Adipocyte (in vitro differentiated cells): ENCODE results near the gene ZNF106.

Source experiments
- DNase-seq: peaks from one replicate; pipeline ENCODE4 v3.0.0-alpha.2; 2015; ENCODE audit warnings: low read depth
- H3K27me3 ChIP-seq: replicated peaks from 2 replicates; pipeline ENCODE4 v1.7.0; 2013; ENCODE audit warnings: mild to moderate bottlenecking, low read length, moderate library complexity; ENCODE audit not compliant: control insufficient read depth, insufficient read depth
- H3K36me3 ChIP-seq: 2 replicates; pipeline ENCODE4 v1.7.0; 2013; ENCODE audit warnings: low read length, mild to moderate bottlenecking, moderate library complexity; ENCODE audit not compliant: control insufficient read depth, insufficient read depth, severe bottlenecking
- H3K4me1 ChIP-seq: 2 replicates; pipeline ENCODE4 v1.7.0; 2013; ENCODE audit warnings: mild to moderate bottlenecking, low read length, moderate library complexity; ENCODE audit not compliant: control insufficient read depth, insufficient read depth
- H3K4me3 ChIP-seq: 2 replicates; pipeline ENCODE4 v1.7.0; 2013; ENCODE audit warnings: mild to moderate bottlenecking, low read length, moderate library complexity
- H3K9ac ChIP-seq: 2 replicates; pipeline ENCODE4 v1.7.0; 2013; ENCODE audit warnings: mild to moderate bottlenecking, low read length, moderate library complexity
- H3K9me3 ChIP-seq: 2 replicates; pipeline ENCODE4 v1.7.0; 2013; ENCODE audit warnings: mild to moderate bottlenecking, low read length, moderate library complexity; ENCODE audit not compliant: control insufficient read depth

ZNF106 gene

GRCh38 chr15:42403389-42403788 is 87.6 kb downstream of the ZNF106 start:
- peaks cover 18% of the 10 kb centered on the region for H3K36me3 ChIP-seq
- H3K4me3 ChIP-seq, result no peak overlapping the region
- H3K9ac ChIP-seq, result no peak overlapping the region
- H3K27me3 ChIP-seq, result no peaks in the 10 kb centered on the region
- H3K9me3 ChIP-seq, result no peaks in the 10 kb centered on the region
- H3K4me1 ChIP-seq, result no peaks in the 10 kb centered on the region
- DNase-seq, result no peak

GRCh38 chr15:42402455-42403205 is 88.3 kb downstream of the ZNF106 start:
- no peaks in the 10 kb centered on the region for H3K27me3 ChIP-seq
- H3K9me3 ChIP-seq, result no peaks in the 10 kb centered on the region
- no peak overlapping the region for H3K4me3 ChIP-seq
- no peak overlapping the region for H3K9ac ChIP-seq
- H3K4me1 ChIP-seq, result no peaks in the 10 kb centered on the region
- DNase-seq, result no peak
- peaks cover 18% of the 10 kb centered on the region for H3K36me3 ChIP-seq

- H3K9me3 ChIP-seq, result no peaks in the 10 kb centered on the region
- no peak overlapping the region for H3K9ac ChIP-seq
- no peak overlapping the region for H3K4me3 ChIP-seq
- peaks cover 18% of the 10 kb centered on the region for H3K36me3 ChIP-seq
- no peak for DNase-seq
- no peaks in the 10 kb centered on the region for H3K4me1 ChIP-seq
- H3K27me3 ChIP-seq, result no peaks in the 10 kb centered on the region
These were observed 89.1 kb downstream of the ZNF106 start for GRCh38 chr15:42401544-42402454.

GRCh38 chr15:42395838-42396237 is 95.1 kb downstream of the ZNF106 start:
- Histone ChIP-seq H3K27me3 (no peaks in the 10 kb centered on the region), H3K9ac (no peak overlapping the region), H3K4me1 (no peaks in the 10 kb centered on the region), H3K36me3 (no peaks in the 10 kb centered on the region), H3K4me3 (no peak overlapping the region), H3K9me3 (no peaks in the 10 kb centered on the region)
- no peak for DNase-seq

- Histone ChIP-seq H3K27me3 (no peaks in the 10 kb centered on the region), H3K4me1 (no peaks in the 10 kb centered on the region), H3K4me3 (no peak overlapping the region), H3K36me3 (no peaks in the 10 kb centered on the region), H3K9me3 (no peaks in the 10 kb centered on the region), H3K9ac (no peak overlapping the region)
- no peak for DNase-seq
These were observed 96.8 kb downstream of the ZNF106 start for GRCh38 chr15:42394106-42394505.

GRCh38 chr15:42392309-42393024 is 98.5 kb downstream of the ZNF106 start:
- Histone ChIP-seq H3K9ac (no peak overlapping the region), H3K36me3 (no peaks in the 10 kb centered on the region), H3K9me3 (no peaks in the 10 kb centered on the region), H3K4me3 (no peak overlapping the region), H3K4me1 (no peaks in the 10 kb centered on the region), H3K27me3 (no peaks in the 10 kb centered on the region)
- DNase-seq, result peak; percentile 18

GRCh38 chr15:42387603-42388002 is 103.3 kb downstream of the ZNF106 start:
- DNase-seq, result no peak
- H3K27me3 ChIP-seq, result no peaks in the 10 kb centered on the region
- no peaks in the 10 kb centered on the region for H3K4me1 ChIP-seq
- H3K9me3 ChIP-seq, result no peaks in the 10 kb centered on the region
- H3K9ac ChIP-seq, result no peak overlapping the region
- no peak overlapping the region for H3K4me3 ChIP-seq
- H3K36me3 ChIP-seq, result peaks cover 8% of the 10 kb centered on the region

GRCh38 chr15:42385980-42386700 is 104.8 kb downstream of the ZNF106 start:
- H3K36me3 ChIP-seq, result peaks cover 8% of the 10 kb centered on the region
- no peaks in the 10 kb centered on the region for H3K27me3 ChIP-seq
- H3K4me1 ChIP-seq, result no peaks in the 10 kb centered on the region
- no peak overlapping the region for H3K4me3 ChIP-seq
- H3K9me3 ChIP-seq, result no peaks in the 10 kb centered on the region
- H3K9ac ChIP-seq, result no peak overlapping the region
- DNase-seq, result no peak

- Histone ChIP-seq H3K4me1 (no peaks in the 10 kb centered on the region), H3K9me3 (no peaks in the 10 kb centered on the region), H3K36me3 (peaks cover 8% of the 10 kb centered on the region), H3K9ac (no peak overlapping the region), H3K4me3 (no peak overlapping the region), H3K27me3 (no peaks in the 10 kb centered on the region)
- DNase-seq, result peak; percentile 57
These were observed 105.5 kb downstream of the ZNF106 start for GRCh38 chr15:42385206-42385979.

- Histone ChIP-seq H3K9ac (no peak overlapping the region), H3K36me3 (peaks cover 8% of the 10 kb centered on the region), H3K27me3 (no peaks in the 10 kb centered on the region), H3K9me3 (no peaks in the 10 kb centered on the region), H3K4me1 (no peaks in the 10 kb centered on the region), H3K4me3 (no peak overlapping the region)
- DNase-seq, result no peak
These were observed 106.3 kb downstream of the ZNF106 start for GRCh38 chr15:42384597-42384996.
